GM11168 (cell line): ENCODE results near the gene SLC15A5.

ENCODE experiments used
- in situ Hi-C: fragments of 300-500 bp; cut with MboI; formaldehyde crosslinking; loops from one replicate; pipeline ENCODE4 v1.12.0; 2022; ENCODE audit warnings: low sequenced_read_pairs; ENCODE audit not compliant: unreplicated experiment

The SLC15A5 gene

GRCh38 chr12:16266085-16266484 lies 11.4 kb downstream of the SLC15A5 start:
- in situ Hi-C loops, result no loop called here

- in situ Hi-C loops, result no loop called here
Observed at GRCh38 chr12:16261944-16262475, 15.5 kb downstream of the SLC15A5 start.

DNA sequence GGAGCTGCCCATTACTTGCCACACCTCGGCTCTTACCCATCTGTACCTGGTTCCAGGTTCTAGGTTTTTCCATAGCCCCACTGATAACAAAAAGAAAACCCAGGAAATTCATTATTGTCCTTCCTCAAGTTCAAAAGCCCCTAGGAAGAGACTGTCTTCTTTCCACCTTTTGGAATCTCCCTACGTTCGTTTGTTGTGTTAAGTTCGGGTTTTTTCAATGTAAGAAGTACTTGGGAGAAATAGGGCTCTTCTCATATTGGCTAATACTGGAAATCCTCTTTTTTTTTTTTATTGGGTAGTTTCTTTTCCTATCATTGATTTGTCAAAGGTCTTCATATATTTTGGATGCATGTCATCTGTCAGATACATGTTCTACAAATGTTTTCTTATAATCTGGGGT lies 17.3 kb downstream of the SLC15A5 start:
- in situ Hi-C loops, result no loop called here

- in situ Hi-C loops, result no loop called here
Observed at GRCh38 chr12:16258963-16259362, 18.5 kb downstream of the SLC15A5 start.

DNA sequence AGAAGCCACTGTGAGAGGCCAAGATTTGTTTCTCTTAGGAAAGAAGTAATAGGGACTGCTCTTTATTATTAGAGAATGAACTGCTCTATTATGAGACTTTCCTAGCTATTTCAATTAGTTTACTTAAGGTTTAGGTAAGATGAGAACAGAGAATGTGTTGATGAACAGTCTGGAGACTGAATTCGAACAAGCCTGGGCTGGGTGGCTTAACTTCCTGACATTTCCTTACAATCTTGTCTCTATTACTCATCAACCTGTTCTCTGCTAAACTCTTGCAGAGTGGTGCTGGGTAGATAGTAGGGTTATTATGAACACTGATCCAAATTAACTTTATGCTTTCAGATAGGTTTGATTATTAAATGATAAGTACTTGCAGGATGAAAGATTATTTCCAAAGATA lies 31.2 kb downstream of the SLC15A5 start:
- in situ Hi-C loops, result no loop called here

DNA sequence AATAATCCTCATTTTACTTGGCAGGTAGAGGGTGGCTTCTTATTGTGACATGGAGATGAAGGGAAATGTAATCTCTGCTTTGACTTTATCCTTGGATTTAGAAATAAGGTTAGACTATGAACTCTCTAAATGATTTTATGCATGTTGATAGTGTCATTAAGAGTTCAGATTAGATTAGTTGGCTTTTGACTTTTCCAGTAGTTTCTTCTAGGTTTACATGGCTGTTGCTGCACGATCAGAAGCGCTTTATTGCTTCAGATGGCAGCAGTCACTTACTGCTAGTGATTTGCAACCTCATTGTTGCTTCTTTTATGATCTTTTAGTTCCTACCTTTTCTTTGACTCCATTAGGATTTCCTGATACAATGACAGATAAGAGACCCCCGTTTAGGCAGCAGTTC lies 32.3 kb downstream of the SLC15A5 start:
- in situ Hi-C loops, result no loop called here

GRCh38 chr12:16243487-16244412 lies 33.7 kb downstream of the SLC15A5 start:
- in situ Hi-C loops, result no loop called here

- in situ Hi-C loops, result no loop called here
Observed at GRCh38 chr12:16241346-16241745, 36.1 kb downstream of the SLC15A5 start.

GRCh38 chr12:16238661-16239060 lies 38.8 kb downstream of the SLC15A5 start:
- in situ Hi-C loops, result no loop called here

DNA sequence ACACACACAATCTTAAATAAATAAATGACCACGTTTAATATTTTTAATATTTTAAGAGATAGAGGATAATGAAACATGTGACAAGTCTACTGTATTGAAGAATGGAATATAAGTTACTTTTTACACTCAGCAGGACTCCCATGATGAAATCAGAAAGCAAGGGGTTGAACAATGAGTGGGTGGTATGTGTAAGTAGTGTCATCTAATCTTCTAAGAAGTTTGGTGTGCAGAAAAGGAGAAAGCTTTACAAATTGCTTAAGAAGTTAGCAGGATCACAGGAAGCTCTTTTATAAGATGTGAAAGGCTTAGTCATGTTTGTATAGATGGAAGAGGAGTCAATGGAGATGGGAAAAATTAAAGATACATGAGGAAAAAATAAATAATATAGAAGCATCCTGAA lies 47.8 kb downstream of the SLC15A5 start:
- in situ Hi-C loops, result no loop called here

GRCh38 chr12:16228067-16228466 lies 49.4 kb downstream of the SLC15A5 start:
- in situ Hi-C loops, result no loop called here

GRCh38 chr12:16225692-16226091 lies 51.8 kb downstream of the SLC15A5 start:
- in situ Hi-C loops, result no loop called here

- in situ Hi-C loops, result no loop called here
Observed at GRCh38 chr12:16224196-16224595, 53.3 kb downstream of the SLC15A5 start.

DNA sequence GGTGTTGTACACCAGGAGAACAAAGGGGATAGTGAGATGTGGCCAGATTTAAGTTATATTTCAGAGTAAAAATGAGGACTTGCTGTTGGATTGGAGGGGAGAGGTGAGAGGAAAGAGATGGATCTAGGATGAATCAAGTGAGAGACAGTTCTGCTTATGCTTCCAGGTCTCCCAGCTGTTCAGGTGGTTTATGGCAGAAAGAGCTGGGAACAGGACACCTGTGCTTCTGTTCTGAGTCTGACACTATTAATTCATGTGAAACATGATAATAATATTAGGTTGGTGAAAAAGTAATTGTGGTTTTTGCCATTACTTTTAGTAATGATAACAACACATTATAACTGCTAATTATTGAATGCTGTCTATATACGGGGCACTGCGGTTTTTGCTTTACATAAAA lies 55.7 kb downstream of the SLC15A5 start:
- in situ Hi-C loops, result no loop called here

GRCh38 chr12:16220120-16220519 lies 57.4 kb downstream of the SLC15A5 start:
- in situ Hi-C loops, result no loop called here

DNA sequence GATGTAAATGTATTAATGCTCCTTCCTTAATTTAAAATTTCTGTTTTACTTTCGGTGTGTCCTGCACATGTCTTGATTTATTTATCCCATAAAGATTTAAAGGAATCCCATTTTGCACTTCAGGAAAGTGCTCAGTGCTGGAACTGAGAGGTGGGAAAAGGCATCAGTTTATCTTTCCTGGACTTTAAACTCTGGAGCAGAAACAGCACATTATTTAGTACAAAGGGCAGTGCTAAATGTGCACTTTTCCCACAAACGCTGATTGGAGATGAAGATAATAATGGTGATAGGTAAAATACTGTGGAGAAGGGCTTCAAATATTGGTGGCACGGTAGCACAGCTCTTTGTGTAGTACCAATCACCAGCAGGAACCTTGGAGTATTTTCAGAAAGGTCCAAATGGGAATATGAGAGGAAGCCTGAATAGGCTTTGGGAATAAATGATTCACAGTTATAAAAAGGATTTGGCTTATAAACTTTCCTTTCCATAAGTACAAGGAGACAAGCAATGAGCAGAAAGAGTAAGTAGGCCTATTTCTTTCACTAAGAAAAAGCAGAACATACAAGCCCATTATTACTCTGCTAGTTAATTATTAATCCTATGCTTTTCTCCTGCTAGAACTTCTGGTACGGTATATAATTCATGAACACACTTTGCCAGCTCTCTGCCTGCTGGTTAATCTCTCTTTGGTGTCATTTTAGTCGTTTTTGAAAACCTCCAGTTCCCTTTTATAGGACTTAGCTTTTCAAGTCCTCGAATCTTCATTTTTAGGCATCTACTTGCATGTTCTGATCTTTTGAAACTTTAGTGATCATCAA lies 58.3 kb downstream of the SLC15A5 start:
- in situ Hi-C loops, result no loop called here

DNA sequence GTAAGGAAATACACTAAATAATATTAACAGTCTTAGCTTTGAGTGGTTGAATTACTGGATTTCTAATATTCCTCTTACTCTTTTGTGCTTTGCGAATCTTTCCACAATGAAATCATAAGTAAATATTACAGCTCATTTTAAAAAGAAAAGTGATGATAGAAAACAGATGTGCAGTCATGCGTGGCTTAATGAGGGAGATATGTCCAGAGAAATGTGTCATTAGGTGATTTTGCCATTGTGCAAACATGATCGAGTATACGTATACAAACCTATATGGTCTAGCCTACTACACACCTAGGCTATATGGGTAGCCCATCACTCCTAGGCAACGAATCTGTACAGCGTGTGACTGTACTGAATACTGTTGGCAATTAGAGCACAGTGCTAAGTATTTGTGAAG lies 59.3 kb downstream of the SLC15A5 start:
- in situ Hi-C loops, result no loop called here

GRCh38 chr12:16211731-16212130 lies 65.8 kb downstream of the SLC15A5 start:
- in situ Hi-C loops, result no loop called here

DNA sequence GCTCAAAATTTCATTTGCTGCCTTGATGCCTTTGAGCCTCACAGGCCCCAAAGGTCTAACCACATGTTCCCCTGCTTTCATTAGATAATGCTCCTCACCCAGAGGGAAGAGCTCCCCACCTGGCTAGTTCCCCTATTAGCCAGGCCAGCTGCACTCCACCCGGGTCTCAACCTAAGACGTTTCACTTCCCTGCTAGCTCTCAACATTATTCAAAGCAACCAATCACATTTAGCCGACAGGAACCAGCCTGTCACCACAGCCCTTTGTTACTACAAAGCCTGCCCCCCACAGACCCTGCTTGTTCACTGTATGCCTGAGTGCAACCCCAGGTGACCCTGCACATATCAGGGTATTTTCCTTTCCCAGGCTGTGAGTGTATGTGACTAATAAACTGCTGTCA lies 78.6 kb downstream of the SLC15A5 start:
- in situ Hi-C loops, result no loop called here

GRCh38 chr12:16197600-16197999 lies 79.9 kb downstream of the SLC15A5 start:
- in situ Hi-C loops, result no loop called here

DNA sequence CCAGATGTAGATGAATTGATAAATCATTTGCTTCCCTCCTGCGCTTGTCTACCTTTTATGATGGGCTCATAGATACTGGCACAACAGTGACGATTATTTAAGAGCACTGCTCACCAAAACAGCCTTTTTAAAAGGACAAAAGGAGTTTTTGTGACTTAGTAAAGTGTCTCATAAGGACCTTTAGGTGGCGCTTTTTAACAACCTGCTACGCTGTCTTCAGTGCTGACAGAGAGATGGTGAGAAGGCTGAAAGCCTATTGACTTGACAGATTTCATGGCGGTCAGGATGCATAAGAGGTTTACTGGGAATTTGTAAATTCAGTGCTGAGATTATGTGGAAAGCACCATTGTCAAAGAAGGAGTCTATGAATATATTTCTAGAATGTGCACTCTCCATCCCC lies 87.6 kb downstream of the SLC15A5 start:
- in situ Hi-C loops, result no loop called here
